ENCODE measurements around the gene GRK5.

Gene GRK5

GRCh38 chr10:119502618-119503155 is 295.3 kb downstream of the GRK5 start:
- DNase-seq (ENCODE audit: low read depth), result no peak

- no peak for DNase-seq (ENCODE audit: low read depth)
These were observed 296.4 kb downstream of the GRK5 start for GRCh38 chr10:119503821-119504220.

DNA sequence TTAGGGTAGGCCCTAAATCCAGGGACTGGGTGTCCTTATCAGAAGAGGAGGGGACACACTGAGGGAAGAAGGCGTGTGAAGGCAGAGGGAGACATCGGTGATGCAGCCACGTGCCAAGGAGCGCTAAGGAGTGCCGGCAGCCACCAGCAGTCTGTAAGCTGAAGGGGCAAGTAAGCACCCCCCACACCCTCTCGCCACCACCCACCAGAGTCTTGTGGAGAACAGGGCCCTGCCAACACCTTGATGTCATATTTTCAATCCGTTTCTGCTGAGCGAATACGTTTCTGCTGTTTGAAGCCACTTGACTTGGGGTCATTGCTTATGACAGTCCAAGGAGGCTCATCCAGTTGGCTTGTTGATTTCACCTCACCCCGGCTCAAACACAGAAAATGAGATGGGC is 297.3 kb downstream of the GRK5 start:
- no peak for DNase-seq (ENCODE audit: low read depth)

DNA sequence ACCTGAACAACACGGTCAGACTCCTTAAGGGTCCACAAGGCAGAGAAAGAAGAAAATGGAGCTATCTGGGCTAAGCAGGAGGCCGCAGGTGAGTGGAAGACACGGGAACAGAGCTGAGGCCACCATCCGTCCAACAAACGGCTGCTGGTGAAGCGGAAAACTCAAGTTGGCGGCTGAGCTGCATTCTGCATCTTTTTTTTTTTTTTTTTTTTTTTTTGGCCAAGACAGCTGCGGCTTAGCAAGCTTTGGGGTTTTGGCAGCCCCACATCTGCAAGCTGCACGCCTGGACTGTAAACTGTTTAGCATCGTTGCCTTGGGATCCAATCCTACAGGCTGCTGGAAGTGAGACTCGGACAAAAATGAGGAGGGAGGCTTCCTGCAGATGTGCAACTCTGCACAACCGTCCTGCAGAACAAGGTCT is 297.8 kb downstream of the GRK5 start:
- no peak for DNase-seq (ENCODE audit: low read depth)
